ENCODE measurements around the gene AHCYL2. TPM values are rescaled to one million over a fixed set of nuclear protein-coding genes. Genes with fewer than 3 reads are reported as not detected.

AHCYL2 gene
- total RNA-seq, 2 donors from 2014 or later = 262 to 397 TPM

DNA sequence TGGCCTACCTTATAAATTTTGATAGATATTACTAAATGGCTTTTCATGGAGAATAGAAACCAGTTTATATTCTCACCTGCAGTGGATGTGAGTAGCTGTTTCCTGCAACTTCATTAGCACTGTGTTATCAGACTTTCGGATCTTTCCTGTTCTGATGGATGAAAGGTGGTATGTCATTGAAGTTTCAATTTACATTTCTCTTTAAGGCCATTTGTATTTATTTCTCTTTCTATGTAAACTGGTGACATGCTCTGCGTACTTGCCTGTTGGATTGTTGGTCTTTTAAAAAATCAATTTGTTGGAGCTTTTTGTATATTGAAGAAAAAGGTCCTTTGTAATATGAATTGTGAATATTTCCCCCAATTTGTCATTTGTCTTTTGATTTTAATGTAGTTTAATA, 113.6 kb downstream of the AHCYL2 start:
- Histone ChIP-seq H3K9me3 (no peaks in the 10 kb centered on the region), H3K9ac (ENCODE audit: low read depth in 2 of 2, low read length in 2 of 2) (no peak overlapping the region), H3K4me1 (no peaks in the 10 kb centered on the region), H3K36me3 (no peaks in the 10 kb centered on the region), H3K4me3 (no peak overlapping the region), H3K27ac (no peak overlapping the region), H3K27me3 (no peaks in the 10 kb centered on the region)
- TF ChIP-seq, protein P1, sequence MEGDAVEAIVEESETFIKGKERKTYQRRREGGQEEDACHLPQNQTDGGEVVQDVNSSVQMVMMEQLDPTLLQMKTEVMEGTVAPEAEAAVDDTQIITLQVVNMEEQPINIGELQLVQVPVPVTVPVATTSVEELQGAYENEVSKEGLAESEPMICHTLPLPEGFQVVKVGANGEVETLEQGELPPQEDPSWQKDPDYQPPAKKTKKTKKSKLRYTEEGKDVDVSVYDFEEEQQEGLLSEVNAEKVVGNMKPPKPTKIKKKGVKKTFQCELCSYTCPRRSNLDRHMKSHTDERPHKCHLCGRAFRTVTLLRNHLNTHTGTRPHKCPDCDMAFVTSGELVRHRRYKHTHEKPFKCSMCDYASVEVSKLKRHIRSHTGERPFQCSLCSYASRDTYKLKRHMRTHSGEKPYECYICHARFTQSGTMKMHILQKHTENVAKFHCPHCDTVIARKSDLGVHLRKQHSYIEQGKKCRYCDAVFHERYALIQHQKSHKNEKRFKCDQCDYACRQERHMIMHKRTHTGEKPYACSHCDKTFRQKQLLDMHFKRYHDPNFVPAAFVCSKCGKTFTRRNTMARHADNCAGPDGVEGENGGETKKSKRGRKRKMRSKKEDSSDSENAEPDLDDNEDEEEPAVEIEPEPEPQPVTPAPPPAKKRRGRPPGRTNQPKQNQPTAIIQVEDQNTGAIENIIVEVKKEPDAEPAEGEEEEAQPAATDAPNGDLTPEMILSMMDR (IDR thresholded peaks at IDR 0.05) = no peak
- intact Hi-C loops (cut with DNase I) = no loop called here
- DNase-seq = no peak

DNA sequence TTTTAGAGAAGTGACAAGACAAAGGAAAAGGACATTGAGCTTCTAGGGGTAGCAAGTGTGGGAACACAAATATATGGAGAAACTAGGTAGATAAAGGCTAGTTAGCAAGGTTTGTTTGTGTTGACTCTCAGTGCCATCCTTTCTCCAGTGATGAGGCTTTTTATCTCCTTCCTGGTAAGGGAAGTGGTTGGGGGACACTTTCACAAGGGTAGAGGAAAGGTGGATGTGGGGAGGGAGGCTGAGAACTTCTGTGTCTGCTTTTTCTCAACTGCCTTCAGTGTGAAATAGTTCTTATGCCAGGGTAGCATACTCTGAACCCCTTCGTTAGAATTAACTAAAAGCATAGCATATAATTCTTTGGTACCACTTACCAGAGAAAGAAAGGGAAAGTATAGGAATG, 116.4 kb downstream of the AHCYL2 start:
- H3K4me3 ChIP-seq = no peak overlapping the region
- TF ChIP-seq, protein P1 (IDR thresholded peaks at IDR 0.05) = no peak

DNA sequence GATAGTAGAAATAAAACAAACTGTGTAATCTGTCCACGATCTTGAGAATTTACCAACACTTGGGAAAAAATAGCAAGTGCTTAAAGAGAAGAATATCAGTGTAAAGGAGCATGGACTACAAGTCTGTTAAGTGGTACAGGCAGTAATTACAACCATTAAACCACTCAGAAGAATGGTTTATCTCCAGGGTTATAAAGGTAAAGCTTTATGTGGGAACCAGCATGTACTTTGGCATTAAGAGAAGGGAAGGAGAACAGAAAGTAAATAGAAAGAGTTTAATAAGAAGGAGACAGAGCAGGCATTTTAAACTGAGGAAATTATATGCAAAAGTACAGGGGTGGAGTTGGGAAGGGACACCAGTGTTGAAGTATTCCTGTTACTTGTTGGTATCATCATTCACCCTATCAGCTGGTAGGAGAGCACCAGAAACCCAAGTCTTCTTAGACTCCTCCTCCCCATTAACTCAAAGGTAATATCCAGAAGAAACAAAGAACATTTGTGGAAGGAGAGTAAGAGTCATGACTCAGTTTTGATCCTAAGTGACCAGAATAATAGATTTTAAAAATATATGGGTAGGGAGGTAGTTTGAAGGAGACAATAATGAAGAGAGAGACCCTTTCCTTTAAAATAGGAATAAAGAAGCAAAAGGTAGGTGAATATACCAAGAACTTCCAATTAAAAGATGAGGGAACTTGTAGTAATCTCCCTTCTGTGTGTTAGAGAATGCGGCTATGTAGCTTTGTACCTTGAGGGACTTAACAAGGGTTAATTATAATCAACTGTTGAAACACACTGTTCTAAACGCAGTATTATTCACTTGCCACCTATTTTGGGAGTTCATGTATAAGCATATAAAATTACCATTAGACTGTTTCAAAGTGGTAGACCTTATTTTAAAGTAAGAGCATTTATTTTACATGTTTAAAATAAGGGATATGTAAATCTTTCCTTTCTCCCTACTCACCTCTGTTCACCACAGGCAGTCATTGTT, 117.3 kb downstream of the AHCYL2 start:
- Histone ChIP-seq H3K9me3 (no peaks in the 10 kb centered on the region), H3K9ac (ENCODE audit: low read depth in 2 of 2, low read length in 2 of 2) (no peak overlapping the region), H3K27me3 (no peaks in the 10 kb centered on the region), H3K4me3 (no peak overlapping the region), H3K27ac (peak overlapping the region; percentile 48), H3K36me3 (no peaks in the 10 kb centered on the region), H3K4me1 (no peaks in the 10 kb centered on the region)
- intact Hi-C loops (cut with DNase I) = loop anchor here (5.0 kb wide), 1 partner anchor 35 kb away; no protein-coding TSS in a partner anchor
- TF ChIP-seq, protein P1 (IDR thresholded peaks at IDR 0.05) = no peak
- DNase-seq = no peak

More for the DNA sequence above, 116.4 kb downstream of the AHCYL2 start:
- intact Hi-C loops (cut with DNase I) = loop anchor here (5.0 kb wide), 1 partner anchor 36 kb away; no protein-coding TSS in a partner anchor
- no peak for DNase-seq
- no peaks in the 10 kb centered on the region for H3K4me1 ChIP-seq
- no peaks in the 10 kb centered on the region for H3K36me3 ChIP-seq
- H3K27ac ChIP-seq = peak overlapping the region; percentile 48
- no peaks in the 10 kb centered on the region for H3K27me3 ChIP-seq
- H3K9ac ChIP-seq (ENCODE audit: low read depth in 2 of 2, low read length in 2 of 2) = no peak overlapping the region
- H3K9me3 ChIP-seq = no peaks in the 10 kb centered on the region

DNA sequence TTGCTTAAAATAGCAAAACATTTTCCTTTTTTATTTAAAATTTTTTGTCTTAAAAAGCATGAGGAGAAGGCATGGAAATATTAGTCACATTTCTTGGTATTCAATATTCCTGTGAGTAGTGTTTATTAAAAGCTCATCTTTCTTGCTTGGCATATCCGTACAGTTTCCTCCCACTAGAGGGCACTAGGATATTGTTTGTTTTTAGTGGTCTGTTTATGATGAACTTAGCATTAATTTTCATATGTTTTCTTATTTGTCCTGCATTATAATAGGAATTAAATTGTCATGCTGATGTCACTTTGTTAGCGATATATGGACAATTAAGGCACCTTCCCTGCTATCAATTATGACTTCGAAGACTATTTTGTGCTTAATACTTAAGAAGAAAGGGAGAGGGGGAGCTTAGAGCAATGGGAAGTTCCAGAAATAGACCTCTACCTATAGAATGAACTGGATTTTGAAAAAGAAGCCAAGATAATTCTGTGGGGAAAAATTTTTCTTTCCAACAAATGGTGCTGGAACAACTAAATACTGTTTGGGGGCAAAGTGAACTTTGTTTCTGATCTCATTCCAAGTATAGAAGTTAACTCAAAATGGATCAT, 118.4 kb downstream of the AHCYL2 start:
- Histone ChIP-seq H3K4me1 (no peaks in the 10 kb centered on the region), H3K36me3 (no peaks in the 10 kb centered on the region), H3K9me3 (no peaks in the 10 kb centered on the region), H3K9ac (ENCODE audit: low read depth in 2 of 2, low read length in 2 of 2) (no peak overlapping the region), H3K27ac (no peak overlapping the region), H3K4me3 (no peak overlapping the region), H3K27me3 (no peaks in the 10 kb centered on the region)
- peak; percentile 55 for DNase-seq
- TF ChIP-seq, protein P1 (IDR thresholded peaks at IDR 0.05) = peak; percentile 55
- intact Hi-C loops (cut with DNase I) = loop anchor here (5.0 kb wide), 1 partner anchor 34 kb away; no protein-coding TSS in a partner anchor

DNA sequence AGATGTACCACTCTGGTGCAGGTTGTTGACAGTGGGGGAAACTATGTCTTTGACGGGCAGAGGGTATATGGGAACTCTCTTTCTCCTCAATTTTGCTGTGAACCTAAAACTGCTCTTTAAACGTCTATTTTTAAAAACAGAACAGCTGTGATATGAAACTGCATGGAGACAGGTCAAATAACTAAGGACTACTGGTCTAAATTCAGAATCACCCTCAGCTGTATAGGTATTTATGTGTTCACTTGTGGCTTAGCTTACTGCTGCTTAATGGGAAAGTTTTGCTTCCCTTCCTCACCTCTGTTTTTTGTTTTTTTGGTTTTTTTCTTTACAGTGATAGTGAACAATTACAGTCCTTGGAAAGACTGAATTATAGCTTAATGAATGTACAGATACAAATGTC, 122.5 kb downstream of the AHCYL2 start:
- TF ChIP-seq, protein P1 (IDR thresholded peaks at IDR 0.05) = no peak
- no peak for DNase-seq
- Histone ChIP-seq H3K36me3 (no peaks in the 10 kb centered on the region), H3K27me3 (no peaks in the 10 kb centered on the region), H3K4me1 (no peaks in the 10 kb centered on the region), H3K9ac (ENCODE audit: low read depth in 2 of 2, low read length in 2 of 2) (no peak overlapping the region), H3K27ac (peak overlapping the region; percentile 23), H3K4me3 (no peak overlapping the region), H3K9me3 (no peaks in the 10 kb centered on the region)
- intact Hi-C loops (cut with DNase I) = no loop called here

All from colonic mucosa (tissue), 4 donors.